GM18873 (cell line): ENCODE results near the gene B3GAT1.

Experiments used
- ATAC-seq: cut with Tn5 transposase; IDR thresholded peaks from one replicate; pipeline ENCODE4 v1.9.1; 2021; ENCODE audit warnings: mild to moderate bottlenecking, moderate library complexity, moderate number of reproducible peaks; ENCODE audit not compliant: unreplicated experiment, low FRiP score

B3GAT1 gene

GRCh38 chr11:134342572-134343340 lies 69.3 kb downstream of the B3GAT1 start:
- no peak for ATAC-seq

- ATAC-seq = no peak
These were observed 70.1 kb downstream of the B3GAT1 start for GRCh38 chr11:134341805-134342571.

GRCh38 chr11:134340354-134340964 lies 71.6 kb downstream of the B3GAT1 start:
- ATAC-seq = no peak

- ATAC-seq = no peak
These were observed 72.3 kb downstream of the B3GAT1 start for GRCh38 chr11:134339756-134340155.

GRCh38 chr11:134338654-134339053 lies 73.4 kb downstream of the B3GAT1 start:
- ATAC-seq = no peak

- ATAC-seq = no peak
These were observed 74.0 kb downstream of the B3GAT1 start for GRCh38 chr11:134338068-134338467.

- ATAC-seq = no peak
These were observed 75.0 kb downstream of the B3GAT1 start for GRCh38 chr11:134337051-134337450.

- ATAC-seq = no peak
These were observed 77.1 kb downstream of the B3GAT1 start for GRCh38 chr11:134334796-134335571.

GRCh38 chr11:134333946-134334345 lies 78.1 kb downstream of the B3GAT1 start:
- no peak for ATAC-seq

- ATAC-seq = no peak
These were observed 78.7 kb downstream of the B3GAT1 start for GRCh38 chr11:134333312-134333711.

GRCh38 chr11:134332782-134333181 lies 79.3 kb downstream of the B3GAT1 start:
- no peak for ATAC-seq

- no peak for ATAC-seq
These were observed 79.8 kb downstream of the B3GAT1 start for GRCh38 chr11:134332189-134332631.

- ATAC-seq = no peak
These were observed 80.5 kb downstream of the B3GAT1 start, which contains the start of gene GLB1L2 for GRCh38 chr11:134331354-134332188. GLB1L2 (plus strand) TSS chr11:134331988; CDS start chr11:134332062, 74 bp downstream.

- ATAC-seq = no peak
These were observed 81.3 kb downstream of the B3GAT1 start for GRCh38 chr11:134330611-134331353.
